HCT116 (cell line): ENCODE measurements around the gene DNAH10. TPM values are rescaled to one million over a fixed set of nuclear protein-coding genes. Genes with fewer than 3 reads are reported as not detected.

Source experiments
- ATAC-seq: fragments of 200-7000 bp; cut with Tn5 transposase; 2 replicates; pipeline ENCODE4 v1.9.1; 2020; ENCODE audit warnings: mild to moderate bottlenecking, moderate library complexity
- BruUV-seq: library from RNA; stranded (reverse); fragments of 400-500 nt; replicated peaks from 2 replicates; lab custom pipeline; 2021; lab: Mats Ljungman, UMichigan
- CTCF ChIA-PET: fragments of 300-600 bp; sonication (Branson Sonifier 250); formaldehyde crosslinking; loops from one replicate; lab custom pipeline; 2021; ENCODE audit warnings: antibody characterized with exemption; lab: Charles Lee
- POLR2A ChIA-PET: fragments of 300-600, 350-600 bp; sonication (Branson Sonifier 250); formaldehyde crosslinking; loops from one replicate; lab custom pipeline; 2021; ENCODE audit warnings: antibody characterized with exemption; lab: Charles Lee
- RAD21 ChIA-PET, 2 experiments: fragments of 300-600 bp; sonication (Branson Sonifier 250); formaldehyde crosslinking; loops; one replicate each; lab custom pipeline; 2023; ENCODE audit warnings: low total read pairs in 2 of 2; ENCODE audit not compliant: uncharacterized antibody in 2 of 2, unreplicated experiment in 2 of 2, low non-redundant PET in 1 of 2; lab: Charles Lee
- DNase-seq: peaks from one replicate; pipeline ENCODE4 v3.0.0-alpha.2; 2010; ENCODE audit warnings: low read depth, low spot score
- H2AFZ ChIP-seq: fragments of 200-600 bp; shearing (Covaris generic), sonication (generic); 2 replicates; pipeline ENCODE4 v1.6.1; 2017; ENCODE audit warnings: low read depth, mixed run types, mixed read lengths, antibody characterized with exemption, low read length; ENCODE audit not compliant: poor library complexity, severe bottlenecking
- H3K27ac ChIP-seq: 2 replicates; pipeline ENCODE4 v1.5.1; 2012; ENCODE audit warnings: low read depth, low read length
- H3K27me3 ChIP-seq: fragments of 200-600 bp; sonication (generic); 2 replicates; pipeline ENCODE4 v1.6.1; 2016; ENCODE audit warnings: mixed run types, low read length, mixed read lengths; ENCODE audit not compliant: insufficient read depth
- H3K36me3 ChIP-seq, 2 experiments: fragments of 200-500 bp in 1 of 2; fragments of 200-600 bp in 1 of 2; sonication (Bioruptor generic) in 1 of 2; sonication (generic) in 1 of 2; 2 replicates each; pipeline versions ENCODE4 v1.5.1 to v1.6.1; 2014 to 2016; ENCODE audit warnings: low read length in 2 of 2, inconsistent platforms in 1 of 2, mixed read lengths in 1 of 2, mixed run types in 1 of 2; ENCODE audit not compliant: insufficient read depth in 2 of 2, control insufficient read depth in 1 of 2
- H3K4me1 ChIP-seq, 2 experiments: fragments of 200-600 bp in 1 of 2; sonication (generic) in 1 of 2; 2 replicates each; pipeline versions ENCODE4 v1.5.1 to v1.6.1; 2012 to 2017; ENCODE audit warnings: low read length in 2 of 2, inconsistent platforms in 1 of 2, mild to moderate bottlenecking in 1 of 2, mixed read lengths in 1 of 2, mixed run types in 1 of 2, moderate library complexity in 1 of 2; ENCODE audit not compliant: insufficient read depth in 2 of 2, control insufficient read depth in 1 of 2
- H3K4me2 ChIP-seq: fragments of 200-600 bp; sonication (generic); 2 replicates; pipeline ENCODE4 v1.6.1; 2017; ENCODE audit warnings: mixed run types, low read length, mixed read lengths
- H3K4me3 ChIP-seq, 2 experiments: fragments of 200-600 bp in 1 of 2; sonication (generic) in 1 of 2; replicated peaks in 1 of 2; 2 replicates each; pipeline ENCODE4 v1.5.1; 2011 to 2016; ENCODE audit warnings: low read length in 2 of 2, control low read depth in 1 of 2, low read depth in 1 of 2, mild to moderate bottlenecking in 1 of 2, mixed read lengths in 1 of 2, mixed run types in 1 of 2
- H3K79me2 ChIP-seq: fragments of 200-600 bp; sonication (generic); 2 replicates; pipeline ENCODE4 v1.6.1; 2017; ENCODE audit warnings: mild to moderate bottlenecking, mixed run types, low read length, moderate library complexity, mixed read lengths; ENCODE audit not compliant: insufficient read depth
- H3K9ac ChIP-seq: fragments of 200-600 bp; sonication (generic); 2 replicates; pipeline ENCODE4 v1.6.1; 2016; ENCODE audit warnings: low read length, mixed read lengths
- H3K9me2 ChIP-seq: fragments of 200-600 bp; sonication (generic), shearing (Covaris generic); 2 replicates; pipeline ENCODE4 v1.6.1; 2017; ENCODE audit warnings: mixed run types, mild to moderate bottlenecking, moderate library complexity; ENCODE audit not compliant: insufficient read depth
- H3K9me3 ChIP-seq, 2 experiments: fragments of 200-500 bp in 1 of 2; fragments of 200-600 bp in 1 of 2; sonication (Bioruptor generic) in 1 of 2; sonication (generic) in 1 of 2; 2 replicates each; pipeline ENCODE4 v1.6.1; 2014 to 2017; ENCODE audit warnings: low read length in 2 of 2, mixed read lengths in 2 of 2, inconsistent platforms in 1 of 2, low read depth in 1 of 2, mild to moderate bottlenecking in 1 of 2, mixed run types in 1 of 2, moderate library complexity in 1 of 2; ENCODE audit not compliant: control insufficient read depth in 1 of 2, insufficient read depth in 1 of 2
- H4K20me1 ChIP-seq: fragments of 200-600 bp; sonication (generic), shearing (Covaris generic); 2 replicates; pipeline ENCODE4 v1.6.1; 2017; ENCODE audit warnings: mixed run types, mild to moderate bottlenecking, moderate library complexity; ENCODE audit not compliant: insufficient read depth
- CEBPB ChIP-seq: IDR thresholded peaks from 2 replicates; pipeline ENCODE4 v1.6.1; 2012; ENCODE audit warnings: low read depth
- CTCF ChIP-seq, 3 experiments: fragments of 200-600 bp in 1 of 3; sonication (generic) in 1 of 3; IDR thresholded peaks in 2 of 3; conservative IDR thresholded peaks in 1 of 3; 2 replicates each; pipeline ENCODE4 v1.5.1; 2012 to 2017; ENCODE audit warnings: low read depth in 2 of 3, low read length in 2 of 3, antibody characterized with exemption in 1 of 3, borderline replicate concordance in 1 of 3, control low read depth in 1 of 3, mild to moderate bottlenecking in 1 of 3, mixed read lengths in 1 of 3, mixed run types in 1 of 3, moderate library complexity in 1 of 3; ENCODE audit not compliant: insufficient read depth in 1 of 3
- EGR1 ChIP-seq: IDR thresholded peaks from 2 replicates; pipeline ENCODE4 v1.6.1; 2012; ENCODE audit warnings: low read depth
- ELF1 ChIP-seq: IDR thresholded peaks from 2 replicates; pipeline ENCODE4 v1.6.1; 2012; ENCODE audit warnings: low read depth, borderline replicate concordance
- EZH2 ChIP-seq: fragments of 200-600 bp; sonication (generic); IDR thresholded peaks from 2 replicates; pipeline ENCODE4 v1.6.1; 2017; ENCODE audit warnings: antibody characterized with exemption, mixed run types
- EZH2phosphoT487 ChIP-seq: fragments of 200-600 bp; IDR thresholded peaks from 2 replicates; pipeline ENCODE4 v1.6.1; 2018; ENCODE audit warnings: antibody characterized with exemption, borderline replicate concordance
- POLR2A ChIP-seq: IDR thresholded peaks from 2 replicates; pipeline ENCODE4 v1.7.0; 2011; ENCODE audit warnings: borderline replicate concordance; ENCODE audit not compliant: insufficient read depth, insufficient read length; ENCODE audit errors: extremely low read depth
- POLR2AphosphoS5 ChIP-seq: IDR thresholded peaks from 2 replicates; pipeline ENCODE4 v1.6.1; 2011; ENCODE audit warnings: mild to moderate bottlenecking, low read depth, low read length, moderate library complexity
- REST ChIP-seq: IDR thresholded peaks from 2 replicates; pipeline ENCODE4 v1.6.1; 2012; ENCODE audit warnings: low read depth
- SP1 ChIP-seq: IDR thresholded peaks from 2 replicates; pipeline ENCODE4 v1.6.1; 2012; ENCODE audit warnings: low read depth
- ZFX ChIP-seq: fragments of 450-650 bp; IDR thresholded peaks from 2 replicates; pipeline ENCODE4 v1.6.1; 2017
- ZNF274 ChIP-seq: fragments of 200-500 bp; sonication (Bioruptor generic); IDR thresholded peaks from 2 replicates; pipeline ENCODE4 v1.6.1; 2014; ENCODE audit warnings: mild to moderate bottlenecking, low read depth, low read length, inconsistent platforms
- intact Hi-C: fragments of 100-400 bp; cut with micrococcal nuclease; formaldehyde crosslinking; loops from 2 replicates; pipeline ENCODE4 v1.10.0; 2022
- total RNA-seq: library from RNA; stranded (reverse); gene quantifications from one replicate; pipeline ENCODE4 v1.2.1, GENCODE V29; 2021; ENCODE audit not compliant: unreplicated experiment
- TF ChIP-seq, protein P1 (sequence below): IDR thresholded peaks from 2 replicates; pipeline ENCODE4 v1.6.1; 2011; ENCODE audit warnings: mild to moderate bottlenecking, low read length, moderate library complexity; ENCODE audit not compliant: insufficient replicate concordance; ENCODE audit errors: extremely low read depth

DNAH10 gene
- total RNA-seq, 1 experiment from 2014 or later = 1.3 TPM

DNA sequence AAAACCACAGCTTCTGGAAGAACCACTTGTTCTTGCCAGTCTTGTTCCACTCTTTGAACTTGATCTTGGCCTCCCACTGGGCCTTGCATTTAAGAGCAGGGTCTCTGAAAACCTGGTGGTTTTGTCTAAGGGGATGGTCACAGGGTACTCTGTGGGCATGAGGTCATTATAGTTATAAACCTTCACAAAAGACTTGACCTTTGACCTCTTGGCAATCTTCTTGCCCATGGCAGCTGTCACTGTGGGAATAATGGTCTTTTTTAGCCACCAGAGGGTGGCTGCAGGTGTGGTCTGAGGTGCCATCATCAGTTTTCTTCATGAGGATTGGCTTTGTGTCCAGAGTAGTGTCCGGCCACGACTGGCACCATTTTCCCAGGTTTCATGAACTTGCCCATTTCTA lies 40.9 kb upstream of the DNAH10 start:
- no TSS peak for BruUV-seq
- TF ChIP-seq EZH2 = no peak
- TF ChIP-seq ELF1 = no peak
- TF ChIP-seq CTCF (IDR thresholded peaks at IDR 0.05 in 2 of 3, conservative IDR thresholded peaks at IDR 0.05 in 1 of 3; ENCODE audit: borderline replicate concordance in 1 of 3, insufficient read depth in 1 of 3, low read depth in 2 of 3, low read length in 2 of 3) = no peak
- TF ChIP-seq, protein P1, sequence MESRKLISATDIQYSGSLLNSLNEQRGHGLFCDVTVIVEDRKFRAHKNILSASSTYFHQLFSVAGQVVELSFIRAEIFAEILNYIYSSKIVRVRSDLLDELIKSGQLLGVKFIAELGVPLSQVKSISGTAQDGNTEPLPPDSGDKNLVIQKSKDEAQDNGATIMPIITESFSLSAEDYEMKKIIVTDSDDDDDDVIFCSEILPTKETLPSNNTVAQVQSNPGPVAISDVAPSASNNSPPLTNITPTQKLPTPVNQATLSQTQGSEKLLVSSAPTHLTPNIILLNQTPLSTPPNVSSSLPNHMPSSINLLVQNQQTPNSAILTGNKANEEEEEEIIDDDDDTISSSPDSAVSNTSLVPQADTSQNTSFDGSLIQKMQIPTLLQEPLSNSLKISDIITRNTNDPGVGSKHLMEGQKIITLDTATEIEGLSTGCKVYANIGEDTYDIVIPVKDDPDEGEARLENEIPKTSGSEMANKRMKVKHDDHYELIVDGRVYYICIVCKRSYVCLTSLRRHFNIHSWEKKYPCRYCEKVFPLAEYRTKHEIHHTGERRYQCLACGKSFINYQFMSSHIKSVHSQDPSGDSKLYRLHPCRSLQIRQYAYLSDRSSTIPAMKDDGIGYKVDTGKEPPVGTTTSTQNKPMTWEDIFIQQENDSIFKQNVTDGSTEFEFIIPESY = no peak
- no peak overlapping the region for H3K27ac ChIP-seq
- no peaks in the 10 kb centered on the region for H3K9me2 ChIP-seq
- H3K4me2 ChIP-seq = no peak overlapping the region
- no peak for DNase-seq
- no peaks in the 10 kb centered on the region for H3K9me3 ChIP-seq
- no peaks in the 10 kb centered on the region for H3K79me2 ChIP-seq
- H3K9ac ChIP-seq = no peak overlapping the region
- no peaks in the 10 kb centered on the region for H3K4me1 ChIP-seq
- H3K4me3 ChIP-seq = no peak overlapping the region
- RAD21 ChIA-PET = no interaction called here
- ATAC-seq = no peak
- no peaks in the 10 kb centered on the region for H4K20me1 ChIP-seq
- intact Hi-C loops = no loop called here
- POLR2A ChIA-PET = no interaction called here
- CTCF ChIA-PET = no interaction called here
- no peak overlapping the region for H2AFZ ChIP-seq
- H3K27me3 ChIP-seq = no peaks in the 10 kb centered on the region
- H3K36me3 ChIP-seq = peaks cover 3 to 6% of the 10 kb centered on the region in 2 experiments; a peak in 2 of 4 replicates

- BruUV-seq = no TSS peak
- H3K9ac ChIP-seq = no peak overlapping the region
- H3K27me3 ChIP-seq = no peaks in the 10 kb centered on the region
- peaks cover 8 to 12% of the 10 kb centered on the region in 2 experiments; a peak in 2 of 4 replicates for H3K36me3 ChIP-seq
- no peaks in the 10 kb centered on the region for H4K20me1 ChIP-seq
- POLR2A ChIA-PET = no interaction called here
- no peak for ATAC-seq
- no peak overlapping the region for H3K27ac ChIP-seq
- H3K79me2 ChIP-seq = no peaks in the 10 kb centered on the region
- RAD21 ChIA-PET = no interaction called here
- no peaks in the 10 kb centered on the region for H3K9me2 ChIP-seq
- no peak overlapping the region for H3K4me3 ChIP-seq
- intact Hi-C loops = no loop called here
- no peaks in the 10 kb centered on the region for H3K4me1 ChIP-seq
- H3K4me2 ChIP-seq = no peak overlapping the region
- TF ChIP-seq SP1 (no peak), ZFX (no peak), EGR1 (no peak), EZH2phosphoT487 (no peak), ELF1 (no peak), ZNF274 (no peak), REST (no peak), POLR2A (no peak), CEBPB (no peak), POLR2AphosphoS5 (no peak)
- DNase-seq = no peak
- CTCF ChIA-PET = no interaction called here
- H3K9me3 ChIP-seq = no peaks in the 10 kb centered on the region
- no peak overlapping the region for H2AFZ ChIP-seq
These were observed 39.1 kb upstream of the DNAH10 start for GRCh38 chr12:123723011-123723410.
